Measurements from ENCODE around the gene RAD50.

Gene RAD50

DNA sequence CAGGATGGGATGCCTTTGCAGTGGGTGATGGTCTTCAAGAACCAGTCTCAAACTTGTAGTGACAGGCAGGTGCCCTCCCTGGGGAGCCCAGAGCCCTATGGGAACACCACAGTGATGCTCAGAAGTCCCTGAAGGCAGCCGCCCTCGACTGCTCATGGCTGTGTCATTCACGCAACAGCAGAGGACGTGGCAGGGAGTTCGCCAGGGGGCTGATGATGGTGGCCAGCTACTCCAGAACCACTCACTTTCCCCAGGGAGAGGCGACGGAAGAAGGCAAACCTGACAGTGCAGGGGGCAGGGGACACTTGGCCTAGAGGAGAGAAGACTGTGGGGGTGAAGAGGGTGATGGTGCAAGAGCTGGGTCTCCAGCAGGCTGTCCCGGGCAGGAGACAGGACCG lies 105.2 kb downstream of the RAD50 start:
- DNase-seq = no peak

DNA sequence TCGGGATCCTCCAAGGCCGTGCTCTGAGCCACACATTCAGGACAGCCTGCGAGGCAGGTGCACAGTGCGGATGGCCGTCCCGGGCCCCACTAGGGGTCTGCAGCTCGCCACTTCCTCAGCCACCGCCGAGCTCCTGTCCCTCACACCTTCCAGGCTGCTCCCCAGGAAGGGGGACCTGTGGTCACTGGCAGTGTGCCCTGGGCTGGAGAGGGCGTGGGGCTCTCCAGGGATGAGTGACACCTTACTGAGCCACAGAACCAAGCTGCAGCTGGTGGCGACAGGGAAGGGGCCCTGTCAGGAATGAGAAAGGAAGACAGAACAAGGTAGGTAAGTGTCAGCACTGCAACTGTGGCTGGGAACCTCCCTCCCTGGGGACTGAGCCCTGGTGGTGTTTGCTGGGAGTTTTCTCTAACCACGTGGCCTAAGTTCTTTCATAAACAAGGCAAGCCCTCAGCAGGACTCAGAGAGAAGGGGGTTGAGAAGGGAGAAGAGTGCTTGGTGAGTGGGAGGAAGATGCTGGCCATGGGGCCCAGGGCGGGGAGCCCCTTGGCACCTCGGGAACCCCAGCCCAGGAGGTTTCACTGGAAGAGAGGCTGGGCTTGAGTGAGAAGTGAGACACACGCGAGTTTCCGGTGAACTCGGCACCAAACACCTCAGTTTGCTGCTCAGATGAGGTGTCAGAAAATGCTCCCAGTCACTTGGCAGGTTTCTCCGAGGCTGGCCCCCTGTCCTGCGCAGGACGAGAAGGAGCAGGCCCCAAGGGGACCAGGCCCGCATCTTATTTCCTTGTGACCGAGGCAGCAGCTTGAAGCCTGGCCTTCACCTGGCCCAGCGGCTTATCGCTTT lies 106.4 kb downstream of the RAD50 start:
- DNase-seq = no peak

DNA sequence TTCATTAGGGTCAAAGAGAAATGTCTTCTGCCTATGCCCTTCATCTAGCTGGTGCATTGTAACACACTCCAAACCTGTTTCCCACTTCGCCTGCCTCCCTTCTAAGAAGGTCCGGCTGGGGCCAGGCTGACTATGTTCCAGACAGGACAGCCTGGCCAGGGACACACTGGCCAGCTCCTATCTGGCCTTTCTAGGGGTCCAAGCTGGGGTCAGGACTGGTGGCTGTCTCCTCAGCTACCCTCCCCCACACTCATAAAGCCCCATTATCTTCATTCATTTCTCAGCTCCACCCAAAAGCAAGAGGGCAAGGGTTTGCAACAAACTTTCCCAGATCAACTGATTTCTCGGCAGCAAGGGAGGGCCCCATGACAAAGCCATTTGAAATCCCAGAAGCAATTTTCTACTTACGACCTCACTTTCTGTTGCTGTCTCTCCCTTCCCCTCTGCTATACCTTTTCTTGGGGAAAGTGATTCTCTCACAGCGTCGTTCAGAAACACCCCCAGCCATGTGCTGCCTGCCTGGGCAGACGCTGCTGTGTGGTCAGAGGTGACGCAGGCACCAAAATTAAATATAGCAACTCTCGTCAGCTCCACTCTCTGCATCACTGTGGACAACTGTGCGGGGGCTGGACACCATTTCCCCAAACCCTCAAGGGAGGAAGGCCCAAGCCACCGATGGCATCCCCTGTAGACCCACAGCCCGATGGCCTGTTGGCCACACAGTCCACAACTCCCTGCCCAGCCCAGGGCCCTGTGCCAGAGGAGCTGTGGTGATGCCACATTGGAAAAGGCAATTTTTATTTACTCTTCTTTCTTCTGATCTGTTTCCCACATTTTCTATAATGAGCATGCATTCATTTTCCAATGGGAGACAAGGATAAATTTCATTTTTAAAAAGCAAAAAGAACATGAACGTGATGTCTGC lies 107.3 kb downstream of the RAD50 start:
- no peak for DNase-seq

DNA sequence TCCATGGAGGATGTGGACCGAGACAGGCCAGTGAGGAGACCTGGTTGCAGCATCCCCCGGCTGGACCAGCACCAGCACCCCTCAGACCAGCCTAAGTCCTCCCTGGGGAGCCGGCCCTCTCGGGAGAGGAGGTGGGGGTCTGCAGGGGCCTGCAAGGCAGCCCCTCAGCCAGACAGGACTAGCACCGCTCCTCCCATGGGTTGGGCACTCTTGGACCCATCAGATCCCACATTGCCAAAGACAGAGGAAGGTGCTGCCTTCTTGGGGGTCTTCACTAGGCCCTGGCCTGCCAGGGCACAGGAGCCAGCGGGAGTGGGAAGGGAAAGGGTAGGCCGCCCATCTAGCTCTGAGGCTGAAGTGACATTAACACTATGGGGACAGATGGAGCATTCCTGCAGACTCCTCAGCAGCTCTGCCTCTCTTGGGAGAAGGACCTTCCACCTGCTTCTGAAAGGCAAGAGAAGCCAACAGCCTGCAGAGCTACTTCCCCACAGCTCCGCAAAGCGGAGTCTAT lies 108.0 kb downstream of the RAD50 start:
- no peak for DNase-seq

DNA sequence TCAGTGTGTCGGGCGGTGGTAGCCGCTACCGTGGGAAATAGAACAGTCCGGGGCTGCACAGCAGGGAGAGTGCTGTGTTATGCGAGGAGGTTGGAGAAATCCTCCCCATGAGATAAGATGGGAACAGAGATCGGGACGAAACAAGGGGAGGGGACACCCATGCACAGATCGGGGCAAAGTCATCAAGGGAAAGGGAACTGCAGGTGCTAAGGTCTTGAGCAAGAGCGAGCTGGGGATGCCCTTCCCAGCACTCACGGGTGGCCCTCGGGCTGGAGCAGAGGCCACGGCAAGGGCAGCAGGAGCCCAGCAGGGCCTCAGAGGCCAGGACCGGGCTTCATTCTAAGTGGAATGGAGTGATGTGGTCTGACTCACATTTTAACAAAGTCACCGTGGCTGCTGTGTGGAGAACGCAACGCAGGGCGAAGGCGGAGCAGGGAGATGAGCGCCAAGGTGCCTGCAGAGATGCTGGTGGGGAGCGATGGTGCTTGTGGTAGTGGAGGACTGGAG lies 108.8 kb downstream of the RAD50 start:
- DNase-seq = no peak

DNA sequence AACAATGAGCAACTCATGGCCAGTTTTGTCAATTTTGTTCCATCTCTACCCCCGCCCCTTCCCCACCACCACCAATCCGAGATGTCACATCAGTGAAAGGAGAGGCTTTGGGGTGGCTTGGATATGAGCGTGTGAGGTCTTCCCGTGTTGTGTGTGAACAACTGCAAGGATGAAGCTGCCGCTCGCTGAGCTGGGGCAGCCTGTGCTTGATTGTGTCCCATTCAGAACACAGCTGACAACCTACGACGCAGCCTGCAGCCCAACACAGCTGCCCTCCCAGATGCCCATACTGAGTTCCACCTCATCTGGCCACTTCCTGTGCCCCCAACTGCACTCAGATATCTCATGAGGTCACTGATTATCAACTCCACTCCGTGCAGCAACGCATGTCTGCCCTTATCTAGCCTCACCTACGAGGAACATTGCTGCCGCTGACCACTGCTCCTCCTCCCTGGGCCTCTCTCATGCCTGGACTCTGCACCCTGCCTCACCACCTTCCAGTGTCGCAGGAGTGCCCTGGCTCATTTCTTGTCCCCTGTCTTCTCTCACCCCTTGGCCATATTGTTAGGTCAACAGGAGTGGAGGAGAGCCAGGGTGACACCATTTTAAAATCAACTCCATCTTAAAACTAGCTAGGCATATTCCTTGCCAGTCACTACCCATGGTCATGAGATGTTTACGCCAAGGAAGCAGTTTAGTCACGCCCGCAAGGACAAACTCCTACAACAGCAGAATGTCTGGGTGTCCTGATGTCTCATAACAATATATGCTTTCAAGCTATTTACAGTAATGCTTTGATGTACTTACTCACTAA lies 109.7 kb downstream of the RAD50 start:
- no peak for DNase-seq

DNA sequence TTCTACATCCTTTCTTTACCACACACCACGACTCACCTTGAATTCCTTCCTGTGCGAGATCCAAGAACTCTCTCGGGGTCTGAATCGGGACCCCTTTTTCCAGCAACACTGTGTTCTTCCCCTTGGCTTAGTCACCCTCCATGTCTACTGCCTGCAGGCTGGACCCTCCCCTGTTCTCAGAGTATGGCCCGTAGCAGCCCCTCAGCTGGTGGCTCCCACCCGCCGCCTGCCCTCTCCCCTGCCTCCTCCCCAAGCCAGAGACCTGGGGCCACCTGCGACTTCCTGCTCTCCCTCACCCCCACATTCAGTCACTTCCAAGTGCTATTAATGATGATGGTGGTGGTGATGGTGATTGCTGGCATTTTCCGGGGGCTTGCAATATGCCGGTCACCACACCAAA lies 110.5 kb downstream of the RAD50 start:
- DNase-seq = no peak

DNA sequence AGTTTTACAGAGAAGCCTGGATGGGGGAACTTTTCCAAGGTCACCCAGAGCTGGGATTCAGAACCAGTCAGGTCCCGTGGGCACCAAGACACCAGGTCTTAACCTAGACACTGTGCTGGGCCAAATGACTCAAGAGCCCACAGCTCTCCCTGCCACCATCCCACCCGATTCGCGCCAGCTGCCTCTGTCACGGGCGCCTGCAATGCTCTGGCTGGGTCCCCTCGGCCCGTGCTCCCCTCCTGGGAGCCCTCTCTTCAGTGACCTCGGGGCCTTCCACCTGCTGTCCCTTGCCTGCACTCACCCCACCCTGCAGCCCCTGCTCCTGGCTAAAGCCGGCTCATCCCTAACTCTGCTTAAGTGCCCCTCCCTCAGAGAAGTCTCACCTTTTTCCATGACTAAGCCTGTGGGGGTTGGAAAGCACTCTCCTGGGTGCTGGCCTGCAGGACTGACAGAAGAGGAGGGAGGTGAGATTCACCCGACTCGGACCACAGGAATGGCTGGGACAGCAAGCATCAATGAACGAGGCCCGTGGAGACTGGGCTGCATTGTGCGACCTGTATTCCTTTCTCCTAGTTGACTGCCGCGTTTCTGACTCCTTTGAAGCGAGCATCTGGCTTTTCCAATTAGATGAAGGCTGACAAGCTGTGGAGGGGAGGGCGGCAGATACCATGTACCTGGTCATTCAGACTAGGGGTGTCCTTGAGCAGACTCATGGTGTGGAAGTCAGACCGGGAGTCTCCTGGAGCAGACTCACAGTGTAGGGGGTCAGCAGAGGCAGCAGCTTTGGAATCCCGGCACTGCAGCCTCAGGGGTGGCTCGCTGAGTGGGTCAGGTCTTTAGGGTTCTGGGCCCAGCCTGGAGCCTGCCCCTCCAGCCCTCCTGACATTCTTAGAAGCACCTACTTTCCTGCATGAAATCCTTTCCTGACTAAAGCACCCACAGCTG lies 111.3 kb downstream of the RAD50 start:
- no peak for DNase-seq

DNA sequence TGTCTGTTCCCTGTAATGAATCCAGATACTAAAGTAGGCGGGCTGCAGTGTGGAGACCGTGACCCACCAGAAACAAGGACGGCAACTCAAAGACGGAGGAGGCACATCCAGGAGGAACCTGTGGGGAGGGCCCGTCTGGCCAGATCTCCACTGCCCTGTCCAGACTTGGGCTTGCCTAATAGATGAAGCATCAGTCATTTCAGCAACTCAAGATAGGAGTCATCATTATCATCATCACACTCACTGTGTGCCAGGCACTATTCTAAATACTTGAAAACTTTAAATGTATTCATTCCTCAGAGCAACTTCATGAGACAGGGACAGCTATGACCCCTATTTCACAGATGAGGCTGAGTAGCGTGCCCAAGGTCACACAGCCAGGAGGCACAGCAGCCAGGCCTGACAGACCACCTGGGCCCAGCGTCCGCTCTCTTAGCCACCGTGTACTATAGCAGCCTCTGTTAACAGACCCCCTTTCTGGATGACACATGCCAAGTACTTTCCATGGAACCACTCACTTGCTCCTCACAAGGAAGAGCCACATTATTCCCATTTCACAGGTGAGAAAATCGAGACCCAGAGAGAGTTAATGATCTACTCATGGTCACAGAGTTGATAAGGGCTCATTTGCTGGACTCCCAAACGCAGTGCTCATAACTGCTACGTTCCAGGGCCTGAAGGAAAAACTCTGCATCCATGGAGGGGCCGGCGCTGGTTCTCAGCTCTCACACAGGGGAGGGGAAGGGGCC lies 112.1 kb downstream of the RAD50 start:
- DNase-seq = no peak

DNA sequence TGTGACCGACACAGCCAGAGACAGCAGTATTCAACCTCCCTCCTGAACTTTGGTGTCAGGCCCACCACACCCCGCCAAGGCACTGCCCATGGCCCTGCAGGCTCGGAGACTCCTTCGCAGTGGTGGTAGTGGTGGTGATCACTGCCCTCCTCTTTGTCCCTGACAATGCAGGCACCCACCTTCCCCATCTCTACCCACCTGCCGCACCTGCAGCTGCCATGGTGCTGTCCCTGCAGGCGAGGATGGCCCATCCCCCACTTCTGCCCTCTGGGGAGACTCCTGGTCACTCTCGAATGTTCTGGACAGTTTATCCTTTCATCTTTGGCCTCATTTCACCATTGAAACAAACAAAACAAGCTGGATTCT lies 112.7 kb downstream of the RAD50 start:
- no peak for DNase-seq

DNA sequence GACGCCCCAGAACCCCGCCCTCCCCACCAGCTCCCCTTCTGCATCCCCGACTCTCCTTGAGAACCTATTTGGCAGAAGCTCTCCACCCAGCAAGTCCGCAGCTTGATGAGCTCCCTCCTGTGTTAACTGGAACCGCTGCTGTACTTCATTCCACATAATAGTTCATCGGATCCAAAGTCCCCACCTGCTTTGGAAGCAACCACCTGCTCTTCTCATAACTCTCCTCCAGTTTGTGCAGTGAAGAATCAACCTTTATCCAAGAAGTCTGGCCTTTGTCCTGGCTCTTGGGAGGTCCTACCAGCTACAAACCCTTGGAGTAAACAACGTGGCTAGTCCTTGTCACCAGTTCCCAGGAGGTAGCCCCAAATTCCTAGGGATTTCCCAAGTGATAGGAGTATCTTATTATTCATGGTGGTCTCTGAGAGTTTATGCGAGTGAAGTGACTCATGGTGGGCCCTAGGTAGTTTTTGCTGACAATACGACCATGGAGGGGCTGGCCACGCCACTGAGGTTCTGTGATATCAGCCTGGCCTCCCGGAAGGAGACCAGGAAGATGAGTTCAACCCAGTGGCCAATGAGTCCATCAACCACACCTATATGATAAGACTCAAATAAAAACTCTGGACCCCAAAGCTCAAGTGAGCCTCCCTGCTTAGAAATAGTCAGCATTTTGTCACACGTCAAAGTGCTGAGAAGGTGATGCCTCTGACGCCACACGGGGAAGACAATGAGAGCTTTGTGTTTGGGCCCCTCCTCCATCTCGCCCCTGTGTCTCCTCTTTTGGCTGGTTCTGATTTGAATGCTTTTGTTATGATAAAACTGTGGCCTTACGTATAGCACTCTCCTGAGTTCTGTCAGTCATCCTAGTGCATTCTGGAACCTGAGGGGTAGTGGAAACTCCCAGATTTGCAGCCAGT lies 113.4 kb downstream of the RAD50 start:
- no peak for DNase-seq

DNA sequence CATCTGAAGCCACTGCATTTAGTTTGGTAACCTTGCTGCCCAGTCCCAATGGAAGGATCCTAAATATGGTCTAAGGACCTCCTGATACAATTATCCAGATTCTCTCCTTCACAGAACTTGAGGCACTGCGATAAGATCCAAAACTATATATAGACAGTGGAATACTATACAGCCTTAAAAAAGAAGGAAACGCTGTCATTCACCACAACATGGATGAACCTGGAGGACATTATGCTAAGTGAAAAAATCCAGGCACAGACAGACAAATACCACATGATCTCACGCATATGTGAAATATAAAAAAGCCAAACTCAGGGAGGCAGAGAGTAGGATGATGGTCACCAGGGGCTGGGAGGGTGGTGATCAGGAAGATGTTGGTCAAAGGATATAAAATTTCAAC lies 114.2 kb downstream of the RAD50 start:
- DNase-seq = no peak

DNA sequence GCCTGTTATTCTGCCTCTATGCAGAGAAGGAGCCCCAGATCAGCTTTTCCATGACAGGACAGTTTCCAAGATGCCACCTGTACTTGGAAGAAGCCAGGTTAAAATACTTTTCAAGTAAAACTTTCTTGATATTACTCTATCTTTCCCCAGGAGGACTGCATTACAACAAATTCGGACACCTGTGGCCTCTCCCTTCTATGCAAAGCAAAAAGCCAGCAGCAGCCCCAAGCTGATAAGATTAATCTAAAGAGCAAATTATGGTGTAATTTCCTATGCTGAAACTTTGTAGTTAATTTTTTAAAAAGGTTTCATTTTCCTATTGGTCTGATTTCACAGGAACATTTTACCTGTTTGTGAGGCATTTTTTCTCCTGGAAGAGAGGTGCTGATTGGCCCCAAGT lies 116.7 kb downstream of the RAD50 start:
- DNase-seq = no peak

DNA sequence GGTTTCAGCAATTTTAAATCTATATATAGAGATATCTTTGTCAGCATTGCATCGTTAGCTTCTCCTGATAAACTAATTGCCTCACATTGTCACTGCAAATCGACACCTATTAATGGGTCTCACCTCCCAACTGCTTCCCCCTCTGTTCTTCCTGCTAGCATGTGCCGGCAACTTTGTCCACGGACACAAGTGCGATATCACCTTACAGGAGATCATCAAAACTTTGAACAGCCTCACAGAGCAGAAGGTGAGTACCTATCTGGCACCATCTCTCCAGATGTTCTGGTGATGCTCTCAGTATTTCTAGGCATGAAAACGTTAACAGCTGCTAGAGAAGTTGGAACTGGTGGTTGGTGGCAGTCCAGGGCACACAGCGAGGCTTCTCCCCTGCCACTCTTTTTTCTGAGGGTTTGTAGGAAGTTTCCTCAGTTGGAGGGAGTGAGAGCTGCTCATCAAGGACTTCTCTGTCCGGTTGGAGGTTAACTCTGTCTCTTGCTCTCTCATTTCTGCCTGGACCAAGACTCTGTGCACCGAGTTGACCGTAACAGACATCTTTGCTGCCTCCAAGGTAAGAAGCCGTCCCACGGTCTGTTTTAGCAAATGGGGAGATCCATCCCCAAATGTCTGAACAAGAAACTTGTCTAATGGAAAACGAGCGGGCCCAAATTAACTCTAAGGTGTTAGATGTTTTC lies 117.3 kb downstream of the RAD50 start, which contains the start of gene IL4:
Gene IL4 (plus strand): TSS at position 51 of the 692 bp plus-strand sequence. CDS start 62 bp downstream, at position 113.
- no peak for DNase-seq

DNA sequence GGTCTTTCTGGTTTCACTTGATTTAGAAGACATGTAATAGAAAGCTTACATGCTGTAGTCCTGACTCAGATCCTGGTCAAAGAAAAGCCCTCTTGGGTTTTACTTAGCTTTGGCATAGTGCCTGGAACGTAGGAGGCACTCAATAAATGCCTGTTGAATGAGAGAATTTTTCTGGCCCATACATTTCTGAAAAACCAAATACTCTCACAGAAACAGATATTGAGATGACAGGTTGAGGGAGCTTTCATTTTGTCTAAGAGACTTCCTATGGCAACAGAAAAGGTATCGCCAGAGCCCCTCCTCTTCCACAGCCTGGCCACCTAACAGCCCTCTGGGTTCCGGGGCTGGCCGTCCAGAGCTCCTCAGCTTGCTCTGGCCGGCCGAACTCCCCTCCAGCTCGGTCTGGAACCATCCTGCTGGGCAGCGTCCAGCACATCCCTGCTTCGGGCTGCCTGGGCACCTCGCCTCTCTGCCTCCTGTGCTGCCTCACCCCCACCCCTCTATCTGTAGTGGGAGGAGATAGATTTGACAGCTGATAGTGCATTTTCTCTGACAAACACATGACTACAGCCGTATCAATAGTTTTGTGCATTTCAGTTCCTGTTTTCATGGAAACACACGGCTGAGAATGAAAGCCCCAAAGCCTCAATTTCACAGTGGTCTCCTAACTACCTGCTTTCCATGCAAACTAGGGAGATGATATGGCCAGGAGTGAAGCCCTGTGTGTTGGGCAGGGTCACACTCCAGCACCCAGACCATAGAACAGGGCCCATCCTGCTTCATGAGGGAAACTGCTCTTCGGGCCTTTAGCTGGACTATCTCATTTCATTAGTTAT lies 118.1 kb downstream of the RAD50 start:
- no peak for DNase-seq

DNA sequence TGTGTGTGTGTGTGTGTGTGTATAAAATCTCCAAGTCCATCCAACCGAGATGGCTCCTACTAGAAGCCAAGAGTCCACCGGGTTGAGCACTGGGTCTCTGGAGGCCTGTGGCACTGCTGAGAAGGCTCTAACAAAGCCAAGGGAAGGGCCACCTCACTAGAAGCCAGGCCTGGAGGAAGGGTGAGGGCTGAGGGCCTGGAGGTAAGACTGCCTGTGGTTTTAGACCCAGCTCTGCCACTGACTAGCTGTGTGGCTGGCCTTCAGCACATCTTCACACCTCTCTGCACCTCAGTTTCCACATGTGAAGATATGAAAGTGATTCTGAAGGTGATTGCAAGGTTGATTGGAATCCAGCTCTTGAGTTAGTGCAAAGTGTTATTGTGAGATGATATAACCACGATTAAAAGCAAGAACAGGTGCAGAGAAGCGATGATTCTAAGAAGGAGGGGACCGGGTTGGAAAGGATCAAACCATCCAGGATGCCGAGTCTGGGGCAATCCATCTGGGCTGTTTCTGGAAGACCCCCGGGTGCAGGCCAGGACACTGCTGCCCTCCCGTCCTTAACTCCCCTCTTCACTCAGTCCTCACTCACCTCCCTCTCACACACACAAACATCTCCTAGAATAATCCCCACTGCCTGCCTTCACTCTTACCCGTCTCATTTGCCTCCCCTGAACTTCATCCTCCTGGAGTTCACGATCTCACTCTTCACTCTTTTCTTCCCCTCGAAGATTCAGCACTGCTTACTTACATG lies 119.3 kb downstream of the RAD50 start:
- no peak for DNase-seq

DNA sequence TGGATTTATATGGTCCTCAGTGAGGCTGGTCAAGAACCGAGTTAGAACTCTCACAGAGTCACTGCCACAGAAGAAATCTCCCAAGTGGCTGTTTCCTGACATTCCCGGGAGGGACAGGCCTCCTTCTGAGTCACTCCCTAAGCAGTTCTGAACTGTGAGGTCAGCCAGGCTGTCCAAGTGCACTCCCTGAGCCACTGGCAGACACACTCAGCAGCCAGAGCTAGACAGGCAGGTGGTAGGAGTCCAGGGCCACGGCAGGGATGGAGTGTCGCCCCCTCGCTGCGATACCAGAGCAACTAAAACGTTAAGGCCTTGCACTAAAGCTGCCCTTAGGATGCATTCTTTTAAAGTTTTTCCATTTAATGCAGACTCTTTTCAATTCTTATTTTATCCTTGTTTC lies 120.4 kb downstream of the RAD50 start:
- no peak for DNase-seq
